HG02981 (cell line): ENCODE measurements around the gene C16orf74.
A peak's percentile ranks its signal among the peaks of the same experiment; 100 is the strongest.

Experiments used
- ATAC-seq: cut with Tn5 transposase; IDR thresholded peaks from one replicate; pipeline ENCODE4 v1.9.1; 2021; ENCODE audit warnings: mild to moderate bottlenecking, moderate library complexity; ENCODE audit not compliant: unreplicated experiment

The C16orf74 gene

GRCh38 chr16:85751698-85752501 lies 1.0 kb upstream of the C16orf74 start:
- no peak for ATAC-seq

- no peak for ATAC-seq
These were observed 610 bp downstream of the C16orf74 start for GRCh38 chr16:85750146-85750826.

GRCh38 chr16:85749771-85750145 lies 1.1 kb downstream of the C16orf74 start:
- ATAC-seq = no peak

DNA sequence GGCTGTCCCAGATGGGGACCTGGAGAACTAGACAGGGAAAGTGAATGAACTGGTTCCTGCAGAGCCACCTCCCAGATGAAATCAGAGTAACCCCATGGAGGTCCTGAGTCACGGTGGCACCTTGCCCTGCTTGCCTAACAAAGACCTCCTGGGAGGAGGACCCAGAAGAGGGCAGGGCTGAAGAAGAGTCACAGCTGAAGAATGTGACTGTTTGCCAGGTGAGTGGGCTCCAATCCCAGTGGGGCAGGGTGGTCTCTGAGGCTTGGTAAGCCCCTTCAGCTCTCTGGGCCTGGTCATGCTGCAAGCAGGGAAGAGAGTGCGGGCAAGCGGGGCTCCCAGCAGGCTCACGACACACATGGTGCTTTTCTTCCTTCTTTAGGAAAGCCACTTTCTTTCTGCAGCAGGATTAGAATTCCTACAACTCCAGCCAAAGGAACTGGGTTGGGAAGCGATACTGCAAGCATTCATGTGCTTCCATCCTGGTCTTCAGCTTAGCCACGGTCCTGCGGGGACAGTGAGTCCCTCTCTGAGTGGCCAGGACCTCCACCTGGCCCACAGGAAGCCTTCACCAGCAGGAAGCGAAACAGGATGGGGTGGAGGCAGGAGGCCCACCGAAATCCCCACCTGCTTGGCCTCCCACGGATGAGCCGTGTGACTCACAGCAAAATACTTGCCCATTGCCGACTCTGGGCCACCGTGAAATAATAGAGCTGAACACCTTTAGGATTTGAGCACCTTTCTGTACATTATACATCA lies 4.3 kb downstream of the C16orf74 start:
- no peak for ATAC-seq

GRCh38 chr16:85738923-85739715 lies 11.8 kb downstream of the C16orf74 start:
- no peak for ATAC-seq

GRCh38 chr16:85736921-85737320 lies 14.0 kb downstream of the C16orf74 start:
- no peak for ATAC-seq

- ATAC-seq = no peak
These were observed 14.9 kb downstream of the C16orf74 start for GRCh38 chr16:85735946-85736345.

DNA sequence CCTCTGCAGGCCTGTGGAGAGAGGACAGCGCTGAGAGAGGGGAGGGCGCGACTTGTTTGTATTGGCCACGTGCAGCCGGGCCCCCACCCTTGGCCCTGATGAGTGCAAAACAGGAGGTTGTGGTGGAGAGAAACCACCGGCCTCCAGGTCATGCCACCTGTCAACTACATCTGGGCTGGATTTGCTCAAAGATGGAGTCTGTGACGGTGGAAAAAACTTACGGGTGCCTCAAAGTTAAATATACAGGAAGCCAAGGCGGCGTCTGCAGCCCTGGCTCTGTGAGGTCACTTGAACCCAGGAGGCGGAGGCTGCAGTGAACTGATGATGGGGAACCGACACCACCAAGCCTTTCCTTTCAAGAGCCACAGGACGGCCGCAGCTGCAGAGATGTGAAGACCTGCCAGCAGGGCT lies 15.7 kb downstream of the C16orf74 start:
- peak; percentile 87 for ATAC-seq

DNA sequence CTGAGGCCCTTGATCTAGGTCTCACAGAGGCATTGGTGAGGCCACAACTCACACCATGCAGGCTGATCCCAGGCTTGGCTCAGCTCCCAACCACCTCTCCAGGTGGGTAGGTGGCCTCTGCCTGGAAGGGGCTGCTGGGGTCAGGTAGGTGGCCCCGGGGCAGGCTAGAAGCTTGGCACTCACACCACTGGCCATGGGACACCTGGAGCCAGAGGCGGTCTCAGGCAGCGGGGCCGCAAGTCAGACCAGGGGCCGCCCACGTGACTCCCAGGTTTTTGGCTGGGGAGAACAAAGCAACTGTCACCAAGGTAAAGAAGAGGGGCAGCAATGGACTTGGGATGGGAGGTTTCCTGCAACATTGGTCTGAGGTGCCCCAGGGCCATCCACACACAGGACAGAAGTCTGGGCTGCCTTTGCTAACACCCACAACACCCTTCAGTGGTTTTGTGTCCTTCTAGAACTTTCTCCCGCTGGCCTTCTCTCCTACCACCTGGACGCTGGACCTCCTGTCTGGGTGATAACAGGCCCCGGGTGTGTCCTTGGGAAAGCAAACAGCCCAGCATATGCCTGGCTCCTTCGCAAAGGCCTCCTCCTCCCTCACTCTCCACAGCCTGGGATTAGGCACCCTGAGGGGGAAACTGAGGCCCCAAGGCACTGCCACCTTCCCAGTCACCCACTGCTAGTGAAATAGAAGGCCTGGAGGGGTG lies 16.4 kb downstream of the C16orf74 start:
- ATAC-seq = no peak

- ATAC-seq = no peak
These were observed 17.1 kb downstream of the C16orf74 start for GRCh38 chr16:85733839-85734170.

- no peak for ATAC-seq
These were observed 17.6 kb downstream of the C16orf74 start for GRCh38 chr16:85733155-85733838.

DNA sequence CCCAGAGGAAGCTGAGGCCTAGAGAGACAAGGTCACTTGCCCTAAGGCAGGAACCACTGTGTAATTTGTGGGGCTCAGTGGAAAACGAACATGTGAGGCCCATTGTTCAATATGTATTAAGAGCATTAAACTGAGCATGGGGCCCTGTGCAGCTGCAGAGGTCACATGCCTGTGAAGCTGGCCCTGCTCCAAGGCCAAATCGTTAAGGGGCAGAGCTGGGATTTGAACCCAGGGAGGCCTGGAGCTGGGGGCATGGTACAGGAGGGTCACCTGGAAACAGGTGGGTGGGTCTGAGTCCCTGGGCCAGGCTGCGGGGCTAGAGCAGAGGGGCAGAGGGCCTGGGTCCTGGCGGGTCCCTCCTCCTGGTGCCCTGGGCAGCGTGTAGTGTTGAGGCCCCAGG lies 19.7 kb downstream of the C16orf74 start:
- no peak for ATAC-seq

DNA sequence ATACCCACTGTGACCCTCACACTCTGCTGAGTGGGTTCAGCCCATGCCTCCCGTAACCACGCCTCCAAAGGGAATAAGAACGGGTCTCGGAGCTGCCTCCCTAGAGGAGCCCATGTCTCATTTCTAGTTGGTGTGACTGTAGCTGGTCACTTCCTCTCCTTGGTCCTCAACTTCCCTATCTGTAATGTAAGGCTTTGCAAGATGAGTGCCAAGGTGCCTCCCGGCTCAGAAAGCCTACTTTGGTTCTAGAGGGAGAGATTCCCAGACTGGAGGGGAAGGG lies 20.8 kb downstream of the C16orf74 start:
- no peak for ATAC-seq

DNA sequence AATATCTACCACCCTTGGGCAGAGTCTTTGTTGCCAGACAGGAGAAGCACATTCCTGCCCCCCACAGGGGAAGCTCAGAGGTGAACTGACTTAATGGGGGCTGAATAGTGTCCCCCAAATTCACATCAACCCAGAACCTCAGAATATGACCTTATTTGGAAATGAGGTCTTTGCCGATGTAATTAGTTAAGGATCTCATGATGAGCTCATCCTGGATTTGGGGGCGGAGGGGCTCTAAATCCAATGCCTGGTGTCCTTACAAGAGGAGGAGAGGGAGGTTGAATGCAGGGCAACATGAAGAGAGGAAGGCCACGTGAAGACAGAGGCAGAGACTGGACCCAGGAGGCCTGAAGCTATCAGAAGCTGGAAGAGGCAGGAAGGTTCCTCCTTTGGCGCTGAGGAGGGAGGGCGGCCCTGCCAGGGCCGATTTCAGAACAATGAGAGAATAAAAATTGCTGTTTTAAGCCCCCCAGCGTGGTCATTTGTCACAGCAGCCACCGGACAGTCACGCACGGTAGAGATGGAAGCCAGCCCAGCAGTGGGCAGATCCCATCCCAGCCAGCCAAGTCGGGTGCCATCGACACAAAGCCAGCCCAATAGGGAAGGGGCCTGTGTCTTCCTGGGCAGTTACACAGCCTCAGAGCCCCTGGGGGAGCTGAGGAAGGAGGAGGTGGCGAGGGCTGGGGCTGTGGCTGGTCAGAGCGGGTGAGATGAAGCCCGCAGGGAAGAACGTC lies 21.3 kb downstream of the C16orf74 start:
- ATAC-seq = no peak

DNA sequence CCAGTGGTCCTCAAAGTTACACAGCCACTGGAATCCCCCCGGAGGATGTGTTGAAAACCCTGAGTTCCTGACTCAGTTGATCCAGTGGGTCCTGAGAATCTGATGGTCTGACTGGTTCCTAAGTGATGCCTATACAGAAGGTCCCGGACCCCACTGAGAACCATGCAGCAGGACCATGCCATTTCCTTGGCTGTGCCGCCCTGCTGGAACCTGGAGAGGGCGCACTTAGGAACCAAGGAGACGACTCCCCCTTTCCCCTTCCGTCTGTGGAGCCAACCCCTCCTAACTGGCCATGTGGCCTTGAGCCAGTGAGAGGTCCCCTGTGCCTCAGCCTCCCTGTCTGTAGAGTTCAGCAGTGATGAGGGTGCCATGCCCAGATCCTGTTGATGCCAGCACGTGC lies 22.0 kb downstream of the C16orf74 start:
- ATAC-seq = no peak

DNA sequence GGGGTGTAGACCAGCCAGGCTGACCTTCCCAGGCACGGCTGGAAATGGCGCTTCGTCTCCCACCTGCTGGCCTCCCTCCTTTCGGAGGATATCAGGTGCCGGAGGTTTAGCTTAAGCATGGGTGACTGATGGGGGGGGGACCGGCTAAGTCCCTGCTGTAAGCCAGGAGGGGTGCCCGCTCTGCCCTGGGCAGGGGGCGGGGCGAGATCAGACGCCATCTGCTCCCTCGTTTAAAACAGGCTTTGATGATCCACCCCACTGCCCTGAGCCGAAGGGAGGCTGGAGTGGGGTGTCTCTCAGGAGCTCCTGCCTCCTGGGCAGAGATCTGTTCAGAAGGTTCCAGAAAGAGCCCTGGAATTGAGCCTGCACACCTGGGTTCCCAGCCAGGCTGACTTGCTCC lies 26.0 kb downstream of the C16orf74 start:
- no peak for ATAC-seq

DNA sequence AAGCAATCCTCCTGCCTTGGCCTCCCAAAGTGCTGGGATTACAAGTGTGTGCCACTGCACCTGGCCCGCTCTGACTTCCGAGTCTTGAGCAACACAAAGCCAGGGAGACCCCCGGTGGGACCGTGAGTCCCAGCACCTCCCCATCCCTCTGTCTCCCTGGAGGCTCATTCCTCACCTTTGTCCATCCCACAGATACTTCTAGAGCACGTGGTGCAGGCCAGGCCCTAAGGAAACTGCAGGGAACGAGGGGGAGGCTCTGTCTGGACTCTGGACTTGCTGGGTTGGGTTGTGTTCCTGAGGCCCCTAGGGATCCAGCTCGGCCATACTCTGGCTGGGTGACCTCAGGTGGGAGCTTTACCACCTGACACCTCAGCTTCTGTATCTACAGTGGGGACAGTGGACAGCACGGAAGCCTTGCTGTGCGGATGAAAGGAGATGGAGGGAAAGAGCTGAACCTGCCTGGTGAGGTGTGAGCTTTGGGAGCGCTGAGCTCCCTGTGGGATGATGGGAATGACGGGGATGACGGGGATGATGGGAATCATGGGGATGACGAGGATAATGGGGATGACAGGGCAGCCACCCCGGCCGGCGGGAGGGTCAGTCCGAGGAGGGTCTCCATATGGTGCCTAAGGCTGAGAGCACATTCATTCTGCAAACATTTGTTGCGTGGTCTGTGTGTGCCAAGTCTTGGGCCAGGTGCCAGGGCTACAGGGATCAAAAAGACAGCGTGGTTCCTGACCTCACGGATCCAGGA lies 26.6 kb downstream of the C16orf74 start:
- no peak for ATAC-seq

GRCh38 chr16:85722128-85722893 lies 28.6 kb downstream of the C16orf74 start:
- ATAC-seq = no peak
